ENCODE results near the gene INMT. TPM values are rescaled to one million over a fixed set of nuclear protein-coding genes. Genes with fewer than 3 reads are reported as not detected.
"Not testable (repeated sequence)": the region's sequence is repeated elsewhere in the genome, so short reads cannot be mapped to it uniquely, and the experiment has no call there.

INMT gene
- total RNA-seq, 1 experiment from 2014 or later: not detected

GRCh38 chr7:30713392-30713791 lies 38.5 kb upstream of the INMT start:
- intact Hi-C loops (cut with micrococcal nuclease): no loop called here
- Mint-ChIP-seq H3K36me3 (ENCODE audit: insufficient read depth, unreplicated experiment) (no peaks in the 10 kb centered on the region), H3K27ac (ENCODE audit: low read depth, unreplicated experiment) (no peak overlapping the region), H3K4me1 (ENCODE audit: insufficient read depth, unreplicated experiment) (peaks cover 6% of the 10 kb centered on the region), H3K4me3 (ENCODE audit: unreplicated experiment) (no peak overlapping the region), H3K27me3 (ENCODE audit: insufficient read depth, unreplicated experiment) (no peaks in the 10 kb centered on the region), H3K9me3 (ENCODE audit: unreplicated experiment) (peaks cover 17% of the 10 kb centered on the region)
- POLR2A ChIA-PET: no interaction called here
- DNase-seq (ENCODE audit: unreplicated experiment): peak; percentile 57
- TF ChIP-seq, protein P1, sequence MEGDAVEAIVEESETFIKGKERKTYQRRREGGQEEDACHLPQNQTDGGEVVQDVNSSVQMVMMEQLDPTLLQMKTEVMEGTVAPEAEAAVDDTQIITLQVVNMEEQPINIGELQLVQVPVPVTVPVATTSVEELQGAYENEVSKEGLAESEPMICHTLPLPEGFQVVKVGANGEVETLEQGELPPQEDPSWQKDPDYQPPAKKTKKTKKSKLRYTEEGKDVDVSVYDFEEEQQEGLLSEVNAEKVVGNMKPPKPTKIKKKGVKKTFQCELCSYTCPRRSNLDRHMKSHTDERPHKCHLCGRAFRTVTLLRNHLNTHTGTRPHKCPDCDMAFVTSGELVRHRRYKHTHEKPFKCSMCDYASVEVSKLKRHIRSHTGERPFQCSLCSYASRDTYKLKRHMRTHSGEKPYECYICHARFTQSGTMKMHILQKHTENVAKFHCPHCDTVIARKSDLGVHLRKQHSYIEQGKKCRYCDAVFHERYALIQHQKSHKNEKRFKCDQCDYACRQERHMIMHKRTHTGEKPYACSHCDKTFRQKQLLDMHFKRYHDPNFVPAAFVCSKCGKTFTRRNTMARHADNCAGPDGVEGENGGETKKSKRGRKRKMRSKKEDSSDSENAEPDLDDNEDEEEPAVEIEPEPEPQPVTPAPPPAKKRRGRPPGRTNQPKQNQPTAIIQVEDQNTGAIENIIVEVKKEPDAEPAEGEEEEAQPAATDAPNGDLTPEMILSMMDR (IDR thresholded peaks at IDR 0.05; ENCODE audit: unreplicated experiment): no peak
- CTCF ChIA-PET: interaction anchor here (0.6 to 0.7 kb wide), 2 partner anchors 27 to 410 kb away, joined by 3 to 4 read pairs; no protein-coding TSS in a partner anchor
- BruUV-seq (replicated peaks): no TSS peak

- Mint-ChIP-seq H3K36me3 (ENCODE audit: insufficient read depth, unreplicated experiment) (no peaks in the 10 kb centered on the region), H3K9me3 (ENCODE audit: unreplicated experiment) (peaks cover 20% of the 10 kb centered on the region), H3K27me3 (ENCODE audit: insufficient read depth, unreplicated experiment) (no peaks in the 10 kb centered on the region), H3K4me1 (ENCODE audit: insufficient read depth, unreplicated experiment) (peaks cover 6% of the 10 kb centered on the region), H3K27ac (ENCODE audit: low read depth, unreplicated experiment) (no peak overlapping the region), H3K4me3 (ENCODE audit: unreplicated experiment) (no peak overlapping the region)
- DNase-seq (ENCODE audit: unreplicated experiment): no peak
- ChIA-PET POLR2A (no interaction called here), CTCF (no interaction called here)
- TF ChIP-seq, protein P1 (IDR thresholded peaks at IDR 0.05; ENCODE audit: unreplicated experiment): no peak
- intact Hi-C loops (cut with micrococcal nuclease): no loop called here
- no TSS peak for BruUV-seq (replicated peaks)
Measured at GRCh38 chr7:30714129-30714528, 37.8 kb upstream of the INMT start.

- Mint-ChIP-seq H3K4me1 (ENCODE audit: insufficient read depth, unreplicated experiment) (peaks cover 6% of the 10 kb centered on the region), H3K27ac (ENCODE audit: low read depth, unreplicated experiment) (no peak overlapping the region), H3K36me3 (ENCODE audit: insufficient read depth, unreplicated experiment) (peaks cover 6% of the 10 kb centered on the region), H3K4me3 (ENCODE audit: unreplicated experiment) (no peak overlapping the region), H3K27me3 (ENCODE audit: insufficient read depth, unreplicated experiment) (peaks cover under 1% of the 10 kb centered on the region), H3K9me3 (ENCODE audit: unreplicated experiment) (peaks cover 29% of the 10 kb centered on the region)
- ChIA-PET CTCF (interaction anchor here (0.5 to 1.3 kb wide), 3 partner anchors 12 to 266 kb away, joined by 4 to 7 read pairs (median 4); no protein-coding TSS in a partner anchor), POLR2A (no interaction called here)
- TF ChIP-seq, protein P1 (IDR thresholded peaks at IDR 0.05; ENCODE audit: unreplicated experiment): no peak
- intact Hi-C loops (cut with micrococcal nuclease): no loop called here
- no TSS peak for BruUV-seq (replicated peaks)
- peak; percentile 42 for DNase-seq (ENCODE audit: unreplicated experiment)
Measured at GRCh38 chr7:30717181-30717580, 34.8 kb upstream of the INMT start.

GRCh38 chr7:30719434-30719833 lies 32.5 kb upstream of the INMT start:
- Mint-ChIP-seq H3K9me3 (ENCODE audit: unreplicated experiment) (peaks cover 29% of the 10 kb centered on the region), H3K27me3 (ENCODE audit: insufficient read depth, unreplicated experiment) (peaks cover 20% of the 10 kb centered on the region)
- POLR2A ChIA-PET; intact Hi-C loops (cut with micrococcal nuclease); H3K4me3 Mint-ChIP-seq (ENCODE audit: unreplicated experiment); H3K4me1 Mint-ChIP-seq (ENCODE audit: insufficient read depth, unreplicated experiment); BruUV-seq (replicated peaks); DNase-seq (ENCODE audit: unreplicated experiment); H3K27ac Mint-ChIP-seq (ENCODE audit: low read depth, unreplicated experiment); H3K36me3 Mint-ChIP-seq (ENCODE audit: insufficient read depth, unreplicated experiment): not testable (repeated sequence)
- CTCF ChIA-PET: interaction anchor here (2.0 kb wide), 1 partner anchor 21 kb away, joined by 8 read pairs; no protein-coding TSS in a partner anchor

DNA sequence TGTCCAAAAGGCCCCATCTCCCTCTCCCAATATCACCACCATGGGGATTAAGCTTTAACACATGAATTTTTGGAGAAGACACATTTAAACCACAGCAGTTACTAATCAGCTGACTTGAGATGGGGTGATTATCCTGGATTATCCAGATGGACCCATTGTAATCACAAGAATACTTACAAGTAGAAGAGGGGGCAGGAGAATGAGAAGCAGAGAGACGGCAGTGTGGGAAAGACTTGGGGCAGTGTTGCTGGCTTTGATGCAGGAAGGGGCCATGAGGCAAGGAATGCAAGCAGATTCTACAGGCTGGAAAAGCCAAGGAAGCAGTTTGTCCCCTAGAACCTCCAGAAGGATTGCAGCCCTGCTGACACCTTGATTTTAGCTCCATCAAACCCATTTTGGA lies 30.7 kb upstream of the INMT start:
- peaks cover 6% of the 10 kb centered on the region for H3K36me3 Mint-ChIP-seq (ENCODE audit: insufficient read depth, unreplicated experiment)
- H3K9me3 Mint-ChIP-seq (ENCODE audit: unreplicated experiment): peaks cover 29% of the 10 kb centered on the region
- CTCF ChIA-PET: interaction anchor here (2.0 kb wide), 1 partner anchor 19 kb away, joined by 8 read pairs; no protein-coding TSS in a partner anchor
- H3K4me1 Mint-ChIP-seq (ENCODE audit: insufficient read depth, unreplicated experiment): peaks cover 6% of the 10 kb centered on the region
- H3K27ac Mint-ChIP-seq (ENCODE audit: low read depth, unreplicated experiment): no peak overlapping the region
- intact Hi-C loops (cut with micrococcal nuclease): no loop called here
- BruUV-seq (replicated peaks): no TSS peak
- TF ChIP-seq, protein P1 (IDR thresholded peaks at IDR 0.05; ENCODE audit: unreplicated experiment): no peak
- peaks cover 37% of the 10 kb centered on the region for H3K27me3 Mint-ChIP-seq (ENCODE audit: insufficient read depth, unreplicated experiment)
- POLR2A ChIA-PET: no interaction called here
- DNase-seq (ENCODE audit: unreplicated experiment): no peak
- H3K4me3 Mint-ChIP-seq (ENCODE audit: unreplicated experiment): no peak overlapping the region

All from MCF 10A (cell line).